AG04450 (cell line): ENCODE results near the gene CCDC51. TPM values are rescaled to one million over a fixed set of nuclear protein-coding genes. Genes with fewer than 3 reads are reported as not detected.

Source experiments
- CTCF ChIA-PET: fragments of 300-600, 350-600 bp; formaldehyde crosslinking; extraction: SDS; loops from one replicate; lab custom pipeline; 2022; ENCODE audit warnings: antibody characterized with exemption, inconsistent platforms; lab: Charles Lee
- POLR2A ChIA-PET: fragments of 350-600 bp; formaldehyde crosslinking; extraction: SDS; loops from one replicate; lab custom pipeline; 2021; ENCODE audit warnings: antibody characterized with exemption, inconsistent platforms; lab: Yijun Ruan, JAX
- DNase-seq: peaks from one replicate; pipeline ENCODE4 v3.0.0-alpha.2; 2011; ENCODE audit warnings: low read depth, low spot score
- H3K27ac ChIP-seq: one replicate; pipeline ENCODE4 v1.5.1; 2012; ENCODE audit warnings: low read depth, low read length, control low read depth
- H3K27me3 ChIP-seq: one replicate; pipeline ENCODE4 v1.6.0; 2012; ENCODE audit warnings: low read length; ENCODE audit not compliant: control insufficient read depth, insufficient read depth
- H3K4me3 ChIP-seq: 2 replicates; pipeline ENCODE4 v1.5.1; 2011; ENCODE audit warnings: mild to moderate bottlenecking, low read depth, low read length, control low read depth
- H3K9me3 ChIP-seq: 2 replicates; pipeline ENCODE4 v1.5.1; 2012; ENCODE audit warnings: low read length; ENCODE audit not compliant: control insufficient read depth, insufficient read depth
- CTCF ChIP-seq: IDR thresholded peaks from 2 replicates; pipeline ENCODE4 v1.5.1; 2011; ENCODE audit warnings: low read depth, low read length, control low read depth, inconsistent platforms
- polyA plus RNA-seq: library from polyadenylated mRNA; depleted of rRNA; stranded (reverse); fragments of >200 nt; gene quantifications from 2 replicates; pipeline ENCODE4 v1.2.3, GENCODE V29; 2011

CCDC51 gene
- polyA plus RNA-seq, 1 experiment, result 9.5 TPM

GRCh38 chr3:48429960-48430707, 9.8 kb downstream of the CCDC51 start, which contains the start of gene PLXNB1:
TSS of gene PLXNB1 (minus strand) at chr3:48430086. CDS start at chr3:48424611, 5,475 bp downstream.
- POLR2A ChIA-PET, result no interaction called here
- peak within 1 kb of the TSS; percentile 70 for H3K4me3 ChIP-seq
- DNase-seq, result no peak
- H3K27ac ChIP-seq, result peak within 1 kb of the TSS; percentile 31
- H3K9me3 ChIP-seq, result no peaks in the 10 kb centered on the region
- TF ChIP-seq CTCF, result no peak
- CTCF ChIA-PET, result interaction anchor here (0.6 to 12.1 kb wide), 5 partner anchors 10 to 235 kb away, joined by 3 to 402 read pairs (median 4); partner anchors contain the start of genes CCDC51 and TMA7
- H3K27me3 ChIP-seq, result no peaks in the 10 kb centered on the region

- TF ChIP-seq CTCF, result no peak
- H3K27me3 ChIP-seq, result no peaks in the 10 kb centered on the region
- peak overlapping the region; percentile 70 for H3K4me3 ChIP-seq
- no peaks in the 10 kb centered on the region for H3K9me3 ChIP-seq
- DNase-seq, result no peak
- ChIA-PET POLR2A (no interaction called here), CTCF (interaction anchor here (0.9 to 12.1 kb wide), 3 partner anchors 10 to 234 kb away, joined by 4 to 402 read pairs (median 7); partner anchors contain the start of genes CCDC51 and TMA7)
- H3K27ac ChIP-seq, result peak overlapping the region; percentile 11
These were observed 10.5 kb downstream of the CCDC51 start for GRCh38 chr3:48429317-48429959.

DNA sequence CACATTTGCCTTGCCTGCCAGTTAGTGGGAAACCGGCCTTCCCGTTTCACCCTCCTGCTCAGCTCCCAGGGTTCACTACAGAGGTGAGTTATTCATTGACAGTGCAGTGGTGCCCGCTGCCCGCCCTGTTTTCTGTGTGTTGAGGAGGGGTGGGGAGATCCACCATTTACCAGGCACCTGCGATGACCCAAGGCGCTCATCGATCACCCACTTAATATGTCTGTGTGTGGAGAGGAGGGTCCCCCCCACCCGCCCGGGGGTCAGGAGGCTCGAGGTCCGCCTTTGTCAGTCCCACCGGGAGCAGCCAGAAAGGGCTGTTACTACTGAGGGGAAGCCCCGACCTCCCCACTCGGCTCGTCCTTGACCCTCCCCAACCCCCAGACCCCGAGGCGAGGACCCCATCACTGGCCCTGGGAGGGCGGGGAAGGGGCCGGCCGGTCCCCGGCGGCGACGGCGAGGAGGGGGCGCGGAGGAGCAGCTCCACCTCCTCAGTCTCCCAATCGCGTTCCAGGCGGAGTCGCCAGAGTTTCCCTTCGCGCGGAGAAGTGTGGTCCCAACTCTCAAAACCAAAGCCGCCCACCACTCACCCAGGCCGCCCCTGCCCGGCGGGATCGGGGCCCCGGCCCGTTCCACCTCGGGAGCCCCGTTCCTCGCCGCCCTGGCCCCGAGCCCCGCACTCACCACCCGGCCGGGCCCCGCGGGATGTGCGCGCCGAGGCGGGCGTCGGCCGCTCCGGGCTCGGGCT, 11.2 kb downstream of the CCDC51 start:
- CTCF ChIA-PET, result interaction anchor here (0.6 to 12.1 kb wide), 3 partner anchors 11 to 59 kb away, joined by 4 to 402 read pairs (median 4); partner anchors contain the start of genes CCDC51 and TMA7
- Histone ChIP-seq H3K27ac (no peak overlapping the region), H3K27me3 (no peaks in the 10 kb centered on the region), H3K4me3 (peak overlapping the region; percentile 70), H3K9me3 (no peaks in the 10 kb centered on the region)
- no peak for TF ChIP-seq CTCF
- POLR2A ChIA-PET, result interaction anchor here (1.1 kb wide), 1 partner anchor 18 kb away, joined by 3 read pairs; the partner anchor contains the start of gene ATRIP
- no peak for DNase-seq

DNA sequence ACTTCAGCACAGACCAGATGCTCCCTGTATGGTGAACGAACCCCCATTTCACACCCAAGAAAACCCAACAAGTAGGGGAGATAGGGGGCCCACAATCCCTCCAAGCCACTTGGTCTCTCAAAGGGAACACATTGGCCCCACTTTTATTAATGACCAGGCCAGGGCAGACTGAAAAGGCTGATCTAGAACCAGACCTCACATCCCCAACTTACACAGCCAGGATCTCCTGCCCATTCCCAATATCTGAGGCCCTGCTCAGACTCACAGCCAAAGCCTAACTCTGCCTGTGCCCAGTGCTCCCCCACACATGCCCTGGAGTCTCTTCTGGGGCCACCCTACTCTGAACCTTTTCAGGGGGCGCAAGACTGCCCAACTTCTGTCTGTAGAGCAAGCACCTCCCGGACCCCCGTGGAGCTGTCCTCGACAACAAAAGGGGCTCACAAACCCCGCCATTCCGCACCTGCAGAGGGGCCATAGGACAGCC, 11.8 kb downstream of the CCDC51 start:
- POLR2A ChIA-PET, result interaction anchor here (1.1 kb wide), 1 partner anchor 18 kb away, joined by 3 read pairs; the partner anchor contains the start of gene ATRIP
- CTCF ChIA-PET, result interaction anchor here (0.6 to 12.1 kb wide), 3 partner anchors 8 to 60 kb away, joined by 4 to 402 read pairs (median 47); no protein-coding TSS in a partner anchor

More for the DNA sequence above, 11.8 kb downstream of the CCDC51 start:
- Histone ChIP-seq H3K4me3 (peak overlapping the region; percentile 70), H3K27ac (no peak overlapping the region), H3K27me3 (no peaks in the 10 kb centered on the region), H3K9me3 (no peaks in the 10 kb centered on the region)
- no peak for TF ChIP-seq CTCF
- no peak for DNase-seq
